Central memory CD8-positive, alpha-beta T cell (primary cell): ENCODE results near the gene TBC1D21.

ENCODE experiments used
- ATAC-seq: fragments of 150-1000 bp; cut with Tn5 transposase; replicated peaks from 2 replicates; pipeline ENCODE4 v1.10.0; 2022; ENCODE audit warnings: mild to moderate bottlenecking, moderate FRiP score, moderate number of reproducible peaks; ENCODE audit not compliant: poor library complexity, severe bottlenecking; ENCODE audit errors: extremely low read depth
- DNase-seq, 2 donors: peaks; one replicate each; pipeline ENCODE4 v3.0.0; 2021; ENCODE audit warnings: low spot score in 2 of 2
- H3K27ac Mint-ChIP-seq: one replicate; pipeline ENCODE4 v1.8.0; 2022; ENCODE audit warnings: low read depth, mild to moderate bottlenecking, moderate library complexity, mixed read lengths
- H3K27me3 Mint-ChIP-seq: one replicate; pipeline ENCODE4 v1.8.0; 2022; ENCODE audit warnings: mixed read lengths
- H3K36me3 Mint-ChIP-seq: one replicate; pipeline ENCODE4 v1.8.0; 2022; ENCODE audit warnings: mild to moderate bottlenecking, moderate library complexity, mixed read lengths; ENCODE audit not compliant: insufficient read depth
- H3K4me1 Mint-ChIP-seq: one replicate; pipeline ENCODE4 v1.8.0; 2022; ENCODE audit warnings: mixed read lengths
- H3K4me3 Mint-ChIP-seq: one replicate; pipeline ENCODE4 v1.8.0; 2022; ENCODE audit warnings: mild to moderate bottlenecking, moderate library complexity, mixed read lengths
- H3K9me3 Mint-ChIP-seq: one replicate; pipeline ENCODE4 v1.8.0; 2022; ENCODE audit warnings: mixed read lengths

The TBC1D21 gene, protein sequence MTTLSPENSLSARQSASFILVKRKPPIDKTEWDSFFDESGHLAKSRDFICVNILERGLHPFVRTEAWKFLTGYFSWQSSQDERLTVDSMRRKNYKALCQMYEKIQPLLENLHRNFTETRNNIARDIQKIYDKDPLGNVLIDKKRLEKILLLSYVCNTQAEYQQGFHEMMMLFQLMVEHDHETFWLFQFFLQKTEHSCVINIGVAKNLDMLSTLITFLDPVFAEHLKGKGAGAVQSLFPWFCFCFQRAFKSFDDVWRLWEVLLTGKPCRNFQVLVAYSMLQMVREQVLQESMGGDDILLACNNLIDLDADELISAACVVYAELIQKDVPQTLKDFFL

GRCh38 chr15:73873456-73873855 lies at the start of gene TBC1D21:
Gene TBC1D21, plus strand, starts transcription at chr15:73873564. Its CDS starts 146 bp downstream, at chr15:73873710.
- DNase-seq (no peak), ATAC-seq (no peak)
- Mint-ChIP-seq H3K27ac (no peak within 1 kb of the TSS), H3K4me1 (no peaks in the 10 kb centered on the region), H3K27me3 (peaks cover 80% of the 10 kb centered on the region), H3K4me3 (no peak within 1 kb of the TSS), H3K36me3 (no peaks in the 10 kb centered on the region), H3K9me3 (no peaks in the 10 kb centered on the region)

DNA sequence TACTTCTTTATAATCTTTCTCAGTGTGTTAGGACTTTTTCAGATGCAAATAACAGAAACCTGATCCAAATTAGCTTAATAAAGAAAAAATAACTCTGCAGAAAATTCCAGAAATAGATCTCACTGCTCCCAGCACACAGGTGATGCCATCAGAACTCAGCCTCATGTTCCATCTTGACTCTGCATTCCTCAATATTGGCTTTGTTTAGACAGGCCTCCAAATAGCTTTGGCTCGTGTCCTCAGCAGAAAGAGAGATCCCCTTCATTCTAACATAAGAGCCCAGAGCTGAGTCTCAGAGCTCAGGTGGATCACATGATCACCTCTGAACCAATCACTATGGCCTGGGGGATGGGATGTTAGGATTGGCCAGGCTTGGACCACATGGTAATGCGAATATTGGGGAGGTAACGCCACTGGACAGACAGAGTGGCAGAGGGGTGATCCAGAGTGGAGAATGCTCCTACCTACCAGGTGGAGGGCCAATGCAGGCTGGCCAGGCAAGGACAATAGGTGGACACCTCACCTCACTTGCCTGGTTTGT lies 46.6 kb upstream of the TBC1D21 start:
- DNase-seq = no peak
- Mint-ChIP-seq H3K27ac (no peak overlapping the region), H3K27me3 (peaks cover 66% of the 10 kb centered on the region), H3K9me3 (no peaks in the 10 kb centered on the region), H3K4me3 (no peak overlapping the region), H3K4me1 (no peaks in the 10 kb centered on the region), H3K36me3 (no peaks in the 10 kb centered on the region)
- ATAC-seq = no peak

DNA sequence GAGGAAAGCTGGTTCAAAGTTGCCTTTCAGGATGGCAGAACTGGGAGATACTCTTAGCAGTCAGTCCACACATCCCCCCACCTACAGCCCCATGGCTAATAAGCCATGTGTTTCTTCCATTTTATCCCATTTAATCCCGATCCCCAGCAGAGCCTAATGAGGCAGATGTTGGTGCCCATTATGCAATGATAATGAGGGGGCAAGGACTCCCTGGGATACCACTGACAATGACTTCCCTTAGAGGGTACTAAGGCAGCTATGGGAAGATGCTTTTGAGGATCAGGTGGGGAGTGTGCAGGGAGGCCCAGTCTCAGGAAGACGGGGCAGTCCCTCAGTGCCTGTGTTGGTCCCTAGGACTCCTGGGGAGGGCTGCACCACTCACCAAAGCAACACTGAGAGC lies 43.8 kb upstream of the TBC1D21 start:
- no peaks in the 10 kb centered on the region for H3K36me3 Mint-ChIP-seq
- DNase-seq = no peak
- no peak overlapping the region for H3K4me3 Mint-ChIP-seq
- no peaks in the 10 kb centered on the region for H3K4me1 Mint-ChIP-seq
- no peak overlapping the region for H3K27ac Mint-ChIP-seq
- peaks cover 73% of the 10 kb centered on the region for H3K27me3 Mint-ChIP-seq
- no peak for ATAC-seq
- H3K9me3 Mint-ChIP-seq = no peaks in the 10 kb centered on the region

- no peaks in the 10 kb centered on the region for H3K4me1 Mint-ChIP-seq
- ATAC-seq = no peak
- DNase-seq = no peak
- no peaks in the 10 kb centered on the region for H3K36me3 Mint-ChIP-seq
- no peaks in the 10 kb centered on the region for H3K9me3 Mint-ChIP-seq
- H3K27ac Mint-ChIP-seq = no peak overlapping the region
- H3K4me3 Mint-ChIP-seq = no peak overlapping the region
- H3K27me3 Mint-ChIP-seq = peaks cover 84% of the 10 kb centered on the region
These were observed 40.7 kb upstream of the TBC1D21 start for GRCh38 chr15:73832657-73833056.

GRCh38 chr15:73836845-73837244 lies 36.5 kb upstream of the TBC1D21 start:
- no peak for ATAC-seq
- Mint-ChIP-seq H3K36me3 (no peaks in the 10 kb centered on the region), H3K27ac (no peak overlapping the region), H3K9me3 (no peaks in the 10 kb centered on the region), H3K27me3 (peaks cover 81% of the 10 kb centered on the region), H3K4me3 (no peak overlapping the region), H3K4me1 (no peaks in the 10 kb centered on the region)
- no peak for DNase-seq

DNA sequence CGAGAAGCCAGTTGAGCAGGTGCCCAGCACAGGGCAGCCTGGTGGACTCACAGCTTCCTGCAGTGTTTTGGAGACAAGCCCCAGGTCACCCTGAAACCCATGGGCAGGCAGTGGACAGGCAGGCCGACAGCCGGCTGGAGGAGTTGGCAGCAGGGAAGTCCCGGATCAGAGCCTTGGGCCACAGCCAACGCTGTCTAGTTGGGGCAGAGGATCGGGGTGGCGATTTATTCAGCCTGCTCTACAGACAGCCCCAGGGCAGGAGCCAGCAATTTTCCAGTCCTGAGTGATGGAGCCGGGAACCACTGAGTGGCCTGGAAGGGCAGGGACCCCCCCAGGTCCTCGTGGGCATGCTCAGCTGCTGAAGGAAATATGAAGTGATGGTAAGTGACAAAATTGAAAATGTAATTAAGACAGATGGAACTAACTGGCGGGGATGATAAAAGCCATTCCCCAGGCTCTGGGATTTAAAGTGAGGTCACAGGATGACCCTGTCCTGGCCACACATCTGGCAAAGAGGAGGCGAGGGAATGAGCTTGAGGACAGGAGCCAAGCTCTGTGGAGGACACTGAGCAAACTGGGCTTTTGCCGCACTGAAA lies 34.4 kb upstream of the TBC1D21 start:
- no peak overlapping the region for H3K4me3 Mint-ChIP-seq
- H3K4me1 Mint-ChIP-seq = no peaks in the 10 kb centered on the region
- no peaks in the 10 kb centered on the region for H3K9me3 Mint-ChIP-seq
- no peak overlapping the region for H3K27ac Mint-ChIP-seq
- H3K36me3 Mint-ChIP-seq = no peaks in the 10 kb centered on the region
- no peak for DNase-seq
- peaks cover 71% of the 10 kb centered on the region for H3K27me3 Mint-ChIP-seq
- no peak for ATAC-seq

DNA sequence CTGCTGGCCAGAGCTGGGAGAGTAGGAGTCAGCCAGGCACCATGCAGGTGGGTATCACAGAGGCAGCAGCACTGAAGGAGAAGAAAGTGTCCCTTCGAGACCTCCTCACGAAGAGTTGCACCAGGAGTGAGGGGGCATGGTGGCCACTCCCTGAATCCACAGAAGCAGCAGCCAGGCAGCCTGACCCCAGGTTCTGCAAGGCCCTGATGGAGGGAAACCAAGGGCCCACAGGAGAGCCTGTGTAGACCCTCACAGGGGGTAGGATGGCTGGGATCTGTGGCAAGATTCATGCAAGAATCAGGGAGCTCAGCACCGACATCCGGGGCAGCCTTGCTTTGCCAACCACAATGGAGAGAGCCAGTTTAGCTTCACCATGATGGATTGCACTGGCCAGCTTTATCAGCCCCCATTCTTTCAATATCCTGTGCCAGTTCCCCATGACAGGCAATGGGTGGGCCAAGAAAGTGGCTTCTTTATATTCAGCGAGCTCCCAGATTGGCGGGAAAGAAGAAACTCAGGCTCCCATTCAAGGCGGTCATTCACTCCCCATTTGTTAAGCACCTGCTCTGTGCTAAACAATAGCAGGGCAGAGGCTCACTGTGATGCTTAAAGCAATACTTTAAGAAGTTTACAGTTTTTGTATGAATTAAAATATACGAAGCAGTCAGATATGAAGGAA lies 33.5 kb upstream of the TBC1D21 start:
- no peak for DNase-seq
- no peaks in the 10 kb centered on the region for H3K9me3 Mint-ChIP-seq
- no peak overlapping the region for H3K4me3 Mint-ChIP-seq
- peaks cover 66% of the 10 kb centered on the region for H3K27me3 Mint-ChIP-seq
- no peak overlapping the region for H3K27ac Mint-ChIP-seq
- no peak for ATAC-seq
- no peaks in the 10 kb centered on the region for H3K4me1 Mint-ChIP-seq
- H3K36me3 Mint-ChIP-seq = no peaks in the 10 kb centered on the region

DNA sequence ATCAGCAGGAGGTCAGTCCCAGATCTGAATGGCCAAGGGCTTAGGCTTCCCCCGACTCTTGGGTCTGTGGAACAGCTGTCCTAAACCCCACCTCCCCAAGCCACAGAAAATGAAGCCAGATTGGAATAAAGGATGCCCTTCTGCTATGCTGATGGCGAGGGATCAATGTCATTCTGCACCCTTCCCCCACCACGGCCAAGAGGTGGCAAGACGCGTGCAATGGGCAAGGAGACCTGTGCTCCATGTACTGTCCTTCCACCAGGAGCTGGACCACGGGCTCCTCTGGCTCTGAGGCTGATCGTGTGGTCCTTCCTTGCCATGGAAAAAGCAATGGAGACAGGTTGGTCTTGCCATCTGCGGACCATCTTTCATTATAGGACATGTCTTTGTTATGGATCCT lies 32.6 kb upstream of the TBC1D21 start:
- Mint-ChIP-seq H3K27me3 (peaks cover 56% of the 10 kb centered on the region), H3K4me3 (no peak overlapping the region), H3K4me1 (no peaks in the 10 kb centered on the region), H3K9me3 (no peaks in the 10 kb centered on the region), H3K36me3 (no peaks in the 10 kb centered on the region), H3K27ac (no peak overlapping the region)
- DNase-seq = no peak
- ATAC-seq = no peak

DNA sequence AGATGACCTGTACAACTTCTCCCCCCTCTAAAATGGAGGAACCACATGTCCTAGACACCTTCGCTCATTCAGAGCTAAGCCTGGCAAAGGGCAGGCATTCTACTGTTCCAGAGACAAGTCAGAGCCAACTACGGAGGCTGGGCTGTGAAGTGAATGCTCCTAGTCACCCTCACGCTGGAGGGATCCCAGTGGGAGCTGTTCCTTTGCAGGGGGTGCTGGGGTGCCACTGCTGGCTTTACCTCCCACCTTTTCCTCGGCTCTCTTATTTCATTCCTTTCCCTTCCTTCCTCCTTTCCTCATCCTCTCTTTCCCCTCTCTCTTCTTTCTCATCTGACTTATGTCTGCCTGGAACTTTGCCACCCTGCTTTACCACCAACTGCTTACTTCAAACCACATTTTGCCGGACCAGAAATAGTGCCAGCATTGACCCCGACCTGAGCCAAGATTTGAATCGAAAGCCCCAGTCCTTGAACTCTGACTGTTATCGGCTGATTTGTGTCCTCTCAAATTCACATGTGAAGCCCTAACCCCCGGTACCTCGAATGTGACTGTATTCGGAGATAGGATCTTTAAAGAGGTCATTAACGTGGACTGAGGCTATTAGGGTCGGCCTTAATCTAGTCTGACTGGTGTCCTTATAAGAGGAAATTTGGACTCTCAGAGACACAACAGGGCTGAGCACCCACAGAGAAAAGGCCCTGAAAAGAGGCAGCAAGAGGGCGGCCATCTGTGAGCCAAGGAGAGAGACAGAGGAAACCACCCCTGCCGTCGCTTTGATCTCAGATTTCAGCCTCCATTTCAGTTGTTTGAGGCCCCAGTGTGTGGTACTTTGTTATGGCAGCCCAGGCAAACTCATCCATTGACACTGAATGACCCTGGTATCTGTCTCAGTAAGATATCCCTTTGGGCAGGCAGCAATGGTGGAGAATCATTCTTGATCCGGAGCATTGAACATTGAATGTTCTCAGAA lies 31.3 kb upstream of the TBC1D21 start:
- peaks cover 44% of the 10 kb centered on the region for H3K27me3 Mint-ChIP-seq
- H3K27ac Mint-ChIP-seq = no peak overlapping the region
- H3K4me3 Mint-ChIP-seq = no peak overlapping the region
- no peaks in the 10 kb centered on the region for H3K36me3 Mint-ChIP-seq
- ATAC-seq (no peak), DNase-seq (no peak)
- no peaks in the 10 kb centered on the region for H3K4me1 Mint-ChIP-seq
- H3K9me3 Mint-ChIP-seq = no peaks in the 10 kb centered on the region

- ATAC-seq (no peak), DNase-seq (no peak)
- no peaks in the 10 kb centered on the region for H3K36me3 Mint-ChIP-seq
- H3K9me3 Mint-ChIP-seq = no peaks in the 10 kb centered on the region
- H3K27ac Mint-ChIP-seq = no peak overlapping the region
- H3K4me1 Mint-ChIP-seq = no peaks in the 10 kb centered on the region
- H3K4me3 Mint-ChIP-seq = no peak overlapping the region
- H3K27me3 Mint-ChIP-seq = peaks cover 49% of the 10 kb centered on the region
These were observed 29.6 kb upstream of the TBC1D21 start for GRCh38 chr15:73843787-73844186.

DNA sequence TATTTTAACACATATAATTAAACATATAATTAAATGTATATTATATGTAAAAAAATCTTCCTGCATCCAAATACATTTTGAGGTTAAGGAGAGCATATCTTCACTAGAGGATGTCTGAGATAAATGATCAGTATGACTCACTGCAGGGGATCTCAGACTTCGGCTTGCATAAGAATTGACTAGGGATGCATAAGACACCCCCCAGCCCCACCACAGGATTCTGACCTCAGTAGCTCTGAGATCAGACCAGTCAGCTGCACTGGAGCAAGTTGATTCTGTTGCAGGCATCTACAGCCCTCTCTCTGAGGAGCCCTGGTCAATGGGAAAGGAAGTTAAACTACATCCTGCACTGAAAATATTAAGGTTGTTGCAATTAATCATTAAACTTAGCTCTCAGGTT lies 29.0 kb upstream of the TBC1D21 start:
- Mint-ChIP-seq H3K4me1 (no peaks in the 10 kb centered on the region), H3K36me3 (no peaks in the 10 kb centered on the region), H3K27ac (no peak overlapping the region), H3K4me3 (no peak overlapping the region), H3K27me3 (peaks cover 45% of the 10 kb centered on the region), H3K9me3 (no peaks in the 10 kb centered on the region)
- ATAC-seq = no peak
- DNase-seq = no peak

GRCh38 chr15:73845507-73845906 lies 27.9 kb upstream of the TBC1D21 start:
- H3K4me1 Mint-ChIP-seq = no peaks in the 10 kb centered on the region
- no peak for DNase-seq
- no peak for ATAC-seq
- H3K4me3 Mint-ChIP-seq = no peak overlapping the region
- peaks cover under 1% of the 10 kb centered on the region for H3K36me3 Mint-ChIP-seq
- H3K27ac Mint-ChIP-seq = no peak overlapping the region
- H3K9me3 Mint-ChIP-seq = no peaks in the 10 kb centered on the region
- peaks cover 40% of the 10 kb centered on the region for H3K27me3 Mint-ChIP-seq
